ENCODE measurements around the gene CFAP251.

The CFAP251 gene

GRCh38 chr12:121964813-121965643 lies 46.6 kb downstream of the CFAP251 start:
- no peaks in the 10 kb centered on the region for H3K27me3 ChIP-seq (ENCODE audit: control insufficient read depth, insufficient read depth, low read length)
- no peak overlapping the region for H3K4me3 ChIP-seq (ENCODE audit: low read length)
- H3K4me2 ChIP-seq (ENCODE audit: low read length): peak overlapping the region; percentile 26
- no peaks in the 10 kb centered on the region for H3K9me3 ChIP-seq (replicated peaks; ENCODE audit: low read length)
- H3K36me3 ChIP-seq (ENCODE audit: insufficient read depth, low read length): peaks cover 24% of the 10 kb centered on the region
- H3K4me1 ChIP-seq (ENCODE audit: control insufficient read depth, insufficient read depth, low read length): peaks cover 21% of the 10 kb centered on the region
- H3K9ac ChIP-seq (ENCODE audit: low read depth, low read length): peak overlapping the region; percentile 49

- Histone ChIP-seq H3K9me3 (replicated peaks; ENCODE audit: low read length) (no peaks in the 10 kb centered on the region), H3K4me3 (ENCODE audit: low read length) (no peak overlapping the region), H3K27me3 (ENCODE audit: control insufficient read depth, insufficient read depth, low read length) (no peaks in the 10 kb centered on the region), H3K4me1 (ENCODE audit: control insufficient read depth, insufficient read depth, low read length) (peaks cover 21% of the 10 kb centered on the region), H3K4me2 (ENCODE audit: low read length) (no peak overlapping the region), H3K9ac (ENCODE audit: low read depth, low read length) (no peak overlapping the region), H3K36me3 (ENCODE audit: insufficient read depth, low read length) (peaks cover 15% of the 10 kb centered on the region)
These were observed 48.6 kb downstream of the CFAP251 start for GRCh38 chr12:121966959-121967358.

DNA sequence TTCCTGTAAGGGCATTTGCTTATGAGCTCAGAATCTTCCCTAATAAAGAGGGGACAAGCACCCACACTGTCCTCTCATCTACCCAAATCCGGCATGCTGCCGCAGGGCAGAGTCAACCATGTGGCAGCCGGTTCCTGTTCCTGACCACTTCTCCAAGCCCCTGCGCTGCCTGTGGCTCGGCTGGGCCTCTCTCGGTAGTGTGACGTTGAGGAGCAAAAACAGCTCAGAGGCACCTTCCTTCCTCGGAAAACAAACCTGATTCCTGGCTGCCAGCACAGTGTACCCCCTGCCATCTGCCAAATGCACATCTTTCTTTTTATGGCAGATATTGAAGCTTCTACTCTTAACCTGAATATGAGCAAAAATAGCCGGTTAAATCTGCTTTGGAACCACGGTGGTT lies 50.5 kb downstream of the CFAP251 start:
- H3K9ac ChIP-seq (ENCODE audit: low read depth, low read length): no peak overlapping the region
- no peaks in the 10 kb centered on the region for H3K27me3 ChIP-seq (ENCODE audit: control insufficient read depth, insufficient read depth, low read length)
- H3K4me2 ChIP-seq (ENCODE audit: low read length): no peak overlapping the region
- peaks cover 9% of the 10 kb centered on the region for H3K36me3 ChIP-seq (ENCODE audit: insufficient read depth, low read length)
- no peaks in the 10 kb centered on the region for H3K9me3 ChIP-seq (replicated peaks; ENCODE audit: low read length)
- H3K4me1 ChIP-seq (ENCODE audit: control insufficient read depth, insufficient read depth, low read length): peaks cover 17% of the 10 kb centered on the region
- no peak overlapping the region for H3K4me3 ChIP-seq (ENCODE audit: low read length)

GRCh38 chr12:121969726-121970125 lies 51.3 kb downstream of the CFAP251 start:
- Histone ChIP-seq H3K9ac (ENCODE audit: low read depth, low read length) (no peak overlapping the region), H3K4me2 (ENCODE audit: low read length) (no peak overlapping the region), H3K36me3 (ENCODE audit: insufficient read depth, low read length) (peaks cover 9% of the 10 kb centered on the region), H3K27me3 (ENCODE audit: control insufficient read depth, insufficient read depth, low read length) (no peaks in the 10 kb centered on the region), H3K4me1 (ENCODE audit: control insufficient read depth, insufficient read depth, low read length) (peaks cover 8% of the 10 kb centered on the region), H3K4me3 (ENCODE audit: low read length) (no peak overlapping the region), H3K9me3 (replicated peaks; ENCODE audit: low read length) (no peaks in the 10 kb centered on the region)

GRCh38 chr12:121970581-121971300 lies 52.3 kb downstream of the CFAP251 start:
- H3K36me3 ChIP-seq (ENCODE audit: insufficient read depth, low read length): peaks cover 9% of the 10 kb centered on the region
- no peak overlapping the region for H3K9ac ChIP-seq (ENCODE audit: low read depth, low read length)
- H3K4me1 ChIP-seq (ENCODE audit: control insufficient read depth, insufficient read depth, low read length): peaks cover 2% of the 10 kb centered on the region
- H3K27me3 ChIP-seq (ENCODE audit: control insufficient read depth, insufficient read depth, low read length): no peaks in the 10 kb centered on the region
- H3K9me3 ChIP-seq (replicated peaks; ENCODE audit: low read length): no peaks in the 10 kb centered on the region
- no peak overlapping the region for H3K4me3 ChIP-seq (ENCODE audit: low read length)
- H3K4me2 ChIP-seq (ENCODE audit: low read length): no peak overlapping the region

DNA sequence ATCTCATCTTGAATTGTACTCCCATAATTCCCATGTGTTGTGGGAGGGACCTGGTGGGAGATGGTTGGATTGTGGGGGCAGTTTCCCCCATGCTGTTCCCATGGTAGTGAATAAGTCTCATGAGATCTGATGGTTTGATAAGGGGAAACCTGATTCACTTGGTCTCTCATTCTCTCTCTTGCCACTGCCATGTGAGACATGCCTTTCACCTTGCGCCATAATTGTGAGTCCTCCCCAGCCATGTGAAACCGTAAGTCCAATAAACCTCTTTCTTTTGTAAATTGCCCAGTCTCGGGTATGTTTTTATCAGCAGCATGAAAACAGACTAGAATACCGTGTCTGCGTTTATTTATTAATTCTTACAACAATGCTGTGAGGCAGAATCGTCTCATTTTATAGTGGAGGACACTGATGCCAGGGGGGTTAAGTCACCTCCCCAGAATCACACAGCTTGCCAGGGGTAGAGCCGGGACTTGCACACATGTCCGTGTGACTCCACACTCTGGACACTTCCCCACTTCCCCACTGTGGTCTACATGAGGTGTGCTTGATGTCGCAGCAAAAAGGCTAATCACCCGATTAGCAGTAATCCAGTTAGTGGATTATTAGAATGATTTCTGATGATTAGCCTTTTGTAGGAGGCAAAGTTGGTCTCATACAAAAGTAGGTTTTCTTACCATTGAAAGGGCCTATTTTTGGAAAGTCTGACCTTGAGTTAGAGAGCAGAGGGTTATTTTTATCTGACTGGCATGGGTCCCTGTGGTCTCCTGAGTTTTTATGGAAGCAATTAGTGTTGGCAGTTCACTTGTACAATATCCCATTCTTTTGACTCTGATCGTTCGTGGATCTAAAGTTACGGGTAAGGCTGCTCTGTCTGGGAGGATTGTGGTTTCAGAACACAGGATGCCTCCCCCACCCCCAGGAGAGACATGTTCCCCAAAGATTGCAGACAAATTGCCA lies 55.9 kb downstream of the CFAP251 start:
- Histone ChIP-seq H3K4me3 (ENCODE audit: low read length) (no peak overlapping the region), H3K9ac (ENCODE audit: low read depth, low read length) (no peak overlapping the region), H3K27me3 (ENCODE audit: control insufficient read depth, insufficient read depth, low read length) (no peaks in the 10 kb centered on the region), H3K9me3 (replicated peaks; ENCODE audit: low read length) (no peaks in the 10 kb centered on the region), H3K4me2 (ENCODE audit: low read length) (no peak overlapping the region), H3K4me1 (ENCODE audit: control insufficient read depth, insufficient read depth, low read length) (no peaks in the 10 kb centered on the region), H3K36me3 (ENCODE audit: insufficient read depth, low read length) (no peaks in the 10 kb centered on the region)

DNA sequence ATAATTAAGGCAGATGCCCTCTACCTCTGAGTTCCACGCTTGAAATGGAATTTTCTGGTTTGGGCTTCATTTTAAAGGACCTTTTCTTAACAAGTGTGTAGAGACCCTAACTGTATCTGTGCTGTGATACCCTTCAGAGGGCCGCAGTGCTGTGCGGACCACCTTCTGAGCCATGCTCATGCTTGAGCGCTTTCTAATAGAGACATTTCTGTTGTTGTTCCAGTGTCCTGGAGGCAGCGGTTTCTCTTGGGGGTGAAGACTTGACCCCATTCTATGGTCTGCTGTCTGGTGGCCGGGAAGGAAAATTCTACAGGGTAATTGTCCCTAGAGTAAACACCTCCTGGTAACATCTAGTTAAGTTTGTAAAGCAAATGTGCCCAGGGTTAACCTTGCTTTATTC lies 56.6 kb downstream of the CFAP251 start:
- Histone ChIP-seq H3K27me3 (ENCODE audit: control insufficient read depth, insufficient read depth, low read length) (no peaks in the 10 kb centered on the region), H3K4me1 (ENCODE audit: control insufficient read depth, insufficient read depth, low read length) (no peaks in the 10 kb centered on the region), H3K4me2 (ENCODE audit: low read length) (no peak overlapping the region), H3K4me3 (ENCODE audit: low read length) (no peak overlapping the region), H3K36me3 (ENCODE audit: insufficient read depth, low read length) (no peaks in the 10 kb centered on the region), H3K9me3 (replicated peaks; ENCODE audit: low read length) (no peaks in the 10 kb centered on the region), H3K9ac (ENCODE audit: low read depth, low read length) (no peak overlapping the region)

GRCh38 chr12:121976950-121977349 lies 58.6 kb downstream of the CFAP251 start:
- Histone ChIP-seq H3K4me3 (ENCODE audit: low read length) (no peak overlapping the region), H3K36me3 (ENCODE audit: insufficient read depth, low read length) (no peaks in the 10 kb centered on the region), H3K9ac (ENCODE audit: low read depth, low read length) (no peak overlapping the region), H3K9me3 (replicated peaks; ENCODE audit: low read length) (no peaks in the 10 kb centered on the region), H3K27me3 (ENCODE audit: control insufficient read depth, insufficient read depth, low read length) (no peaks in the 10 kb centered on the region), H3K4me2 (ENCODE audit: low read length) (no peak overlapping the region), H3K4me1 (ENCODE audit: control insufficient read depth, insufficient read depth, low read length) (peaks cover 4% of the 10 kb centered on the region)

GRCh38 chr12:121980191-121980891 lies 61.9 kb downstream of the CFAP251 start:
- H3K4me3 ChIP-seq (ENCODE audit: low read length): no peak overlapping the region
- H3K27me3 ChIP-seq (ENCODE audit: control insufficient read depth, insufficient read depth, low read length): no peaks in the 10 kb centered on the region
- no peaks in the 10 kb centered on the region for H3K9me3 ChIP-seq (replicated peaks; ENCODE audit: low read length)
- no peak overlapping the region for H3K4me2 ChIP-seq (ENCODE audit: low read length)
- H3K36me3 ChIP-seq (ENCODE audit: insufficient read depth, low read length): no peaks in the 10 kb centered on the region
- H3K9ac ChIP-seq (ENCODE audit: low read depth, low read length): no peak overlapping the region
- peaks cover 4% of the 10 kb centered on the region for H3K4me1 ChIP-seq (ENCODE audit: control insufficient read depth, insufficient read depth, low read length)

DNA sequence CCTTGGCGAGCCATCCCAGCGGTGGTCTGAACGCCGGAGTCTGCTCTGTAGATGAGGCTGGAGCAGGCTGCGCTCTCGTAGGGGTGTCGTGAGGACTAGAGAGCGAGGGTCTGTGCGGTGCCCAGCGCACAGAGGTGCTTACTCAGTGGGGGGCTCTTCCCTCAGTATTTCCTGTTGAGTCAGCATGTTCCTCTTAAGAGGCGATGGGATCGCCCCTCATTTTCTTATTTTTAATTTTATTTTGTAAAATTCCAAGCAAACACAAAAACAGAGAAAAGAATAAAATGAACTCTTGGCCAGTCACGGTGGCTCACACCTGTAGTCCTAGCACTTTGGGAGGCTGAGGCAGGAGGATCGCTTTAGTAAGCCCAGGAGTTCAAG lies 62.5 kb downstream of the CFAP251 start:
- H3K27me3 ChIP-seq (ENCODE audit: control insufficient read depth, insufficient read depth, low read length): no peaks in the 10 kb centered on the region
- H3K4me2 ChIP-seq (ENCODE audit: low read length): no peak overlapping the region
- H3K36me3 ChIP-seq (ENCODE audit: insufficient read depth, low read length): no peaks in the 10 kb centered on the region
- H3K4me3 ChIP-seq (ENCODE audit: low read length): no peak overlapping the region
- no peaks in the 10 kb centered on the region for H3K9me3 ChIP-seq (replicated peaks; ENCODE audit: low read length)
- peaks cover 4% of the 10 kb centered on the region for H3K4me1 ChIP-seq (ENCODE audit: control insufficient read depth, insufficient read depth, low read length)
- H3K9ac ChIP-seq (ENCODE audit: low read depth, low read length): no peak overlapping the region

DNA sequence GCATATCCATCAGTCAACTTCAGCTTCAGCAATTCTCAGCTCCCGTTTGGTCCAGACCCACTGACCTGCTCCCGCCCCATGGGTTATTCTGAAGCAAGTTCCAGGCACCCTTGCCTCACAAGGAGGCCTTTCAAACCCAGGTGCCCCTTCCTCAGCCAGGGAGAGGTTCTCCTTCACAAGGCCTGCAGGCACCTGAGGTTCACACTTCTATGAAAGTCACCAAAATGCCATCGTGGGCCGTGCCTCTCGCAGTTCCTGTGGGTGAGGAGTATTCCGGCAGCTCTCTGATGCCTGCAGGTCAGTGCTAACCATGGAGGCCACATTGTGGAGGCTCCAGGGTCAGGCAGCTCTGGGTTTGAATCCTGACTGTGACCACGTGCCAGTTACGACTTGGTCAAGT lies 63.1 kb downstream of the CFAP251 start:
- Histone ChIP-seq H3K4me3 (ENCODE audit: low read length) (no peak overlapping the region), H3K4me2 (ENCODE audit: low read length) (no peak overlapping the region), H3K9me3 (replicated peaks; ENCODE audit: low read length) (no peaks in the 10 kb centered on the region), H3K4me1 (ENCODE audit: control insufficient read depth, insufficient read depth, low read length) (peaks cover 4% of the 10 kb centered on the region), H3K36me3 (ENCODE audit: insufficient read depth, low read length) (no peaks in the 10 kb centered on the region), H3K27me3 (ENCODE audit: control insufficient read depth, insufficient read depth, low read length) (no peaks in the 10 kb centered on the region), H3K9ac (ENCODE audit: low read depth, low read length) (no peak overlapping the region)
